ENCODE measurements around the gene NLRP5.

- TF ChIP-seq SIN3A (IDR thresholded peaks at IDR 0.05; ENCODE audit: borderline replicate concordance, insufficient read depth, low read depth, low read length) (0 out of 2 replicates have a peak, but pooled peaks have one; percentile 14), CTCF (IDR thresholded peaks at IDR 0.05) (no peak)
These were observed 119.8 kb downstream of the NLRP5 start for GRCh38 chr19:56106397-56106849.
